Measurements from ENCODE around the gene FABP1. TPM values are rescaled to one million over a fixed set of nuclear protein-coding genes. Genes with fewer than 3 reads are reported as not detected.
A peak's percentile ranks its signal among the peaks of the same experiment; 100 is the strongest.

FABP1 gene
- total RNA-seq, 1 experiment from 2014 or later = not detected

GRCh38 chr2:88161446-88162244, 33.8 kb upstream of the FABP1 start:
- ChIA-PET CTCF (interaction anchor here (1.7 to 3.2 kb wide), 2 partner anchors 101 kb away, joined by 5 to 37 read pairs; no protein-coding TSS in a partner anchor), POLR2A (ENCODE audit: low non-redundant PET) (no interaction called here)
- H3K27me3 ChIP-seq (replicated peaks; ENCODE audit: insufficient read depth, low read depth, low read length, poor library complexity) = no peaks in the 10 kb centered on the region
- H3K4me3 ChIP-seq (ENCODE audit: low read depth, low read length, poor library complexity, severe bottlenecking) = no peak overlapping the region
- no peaks in the 10 kb centered on the region for H3K4me1 ChIP-seq (ENCODE audit: insufficient read depth, low read length, poor library complexity, severe bottlenecking)
- H3K9me3 ChIP-seq (ENCODE audit: low read depth, low read length, poor library complexity, severe bottlenecking) = no peaks in the 10 kb centered on the region
- TF ChIP-seq CTCF (conservative IDR thresholded peaks at IDR 0.05; ENCODE audit: low read depth, low read length) (no peak), EZH2 (IDR thresholded peaks at IDR 0.05; ENCODE audit: borderline replicate concordance, low read depth, low read length, poor library complexity, severe bottlenecking) (no peak)
- no peaks in the 10 kb centered on the region for H3K36me3 ChIP-seq (ENCODE audit: insufficient read depth, low read length, poor library complexity, severe bottlenecking)
- intact Hi-C loops (cut with micrococcal nuclease; ENCODE audit: unreplicated experiment) = loop anchor here (2.0 kb wide), 1 partner anchor 101 kb away; no protein-coding TSS in a partner anchor
- no peak overlapping the region for H3K27ac ChIP-seq (ENCODE audit: low read depth, low read length, poor library complexity, severe bottlenecking)
- no TSS peak for BruUV-seq (replicated peaks)
- DNase-seq (ENCODE audit: low spot score) = no peak

GRCh38 chr2:88160517-88160916, 32.7 kb upstream of the FABP1 start:
- CTCF ChIA-PET = interaction anchor here (3.2 kb wide), 1 partner anchor 100 kb away, joined by 37 read pairs; no protein-coding TSS in a partner anchor
- intact Hi-C loops (cut with micrococcal nuclease; ENCODE audit: unreplicated experiment) = loop anchor here (2.0 kb wide), 1 partner anchor 100 kb away; no protein-coding TSS in a partner anchor
- Histone ChIP-seq H3K27ac (ENCODE audit: low read depth, low read length, poor library complexity, severe bottlenecking) (no peak overlapping the region), H3K27me3 (replicated peaks; ENCODE audit: insufficient read depth, low read depth, low read length, poor library complexity) (no peaks in the 10 kb centered on the region), H3K4me3 (ENCODE audit: low read depth, low read length, poor library complexity, severe bottlenecking) (no peak overlapping the region), H3K9me3 (ENCODE audit: low read depth, low read length, poor library complexity, severe bottlenecking) (no peaks in the 10 kb centered on the region), H3K4me1 (ENCODE audit: insufficient read depth, low read length, poor library complexity, severe bottlenecking) (no peaks in the 10 kb centered on the region), H3K36me3 (ENCODE audit: insufficient read depth, low read length, poor library complexity, severe bottlenecking) (no peaks in the 10 kb centered on the region)
- BruUV-seq (replicated peaks) = no TSS peak
- POLR2A ChIA-PET (ENCODE audit: low non-redundant PET) = no interaction called here
- DNase-seq (ENCODE audit: low spot score) = no peak
- TF ChIP-seq EZH2 (IDR thresholded peaks at IDR 0.05; ENCODE audit: borderline replicate concordance, low read depth, low read length, poor library complexity, severe bottlenecking) (no peak), CTCF (conservative IDR thresholded peaks at IDR 0.05; ENCODE audit: low read depth, low read length) (no peak)

GRCh38 chr2:88159955-88160415, 32.1 kb upstream of the FABP1 start:
- Histone ChIP-seq H3K27me3 (replicated peaks; ENCODE audit: insufficient read depth, low read depth, low read length, poor library complexity) (no peaks in the 10 kb centered on the region), H3K9me3 (ENCODE audit: low read depth, low read length, poor library complexity, severe bottlenecking) (no peaks in the 10 kb centered on the region), H3K4me3 (ENCODE audit: low read depth, low read length, poor library complexity, severe bottlenecking) (no peak overlapping the region), H3K27ac (ENCODE audit: low read depth, low read length, poor library complexity, severe bottlenecking) (no peak overlapping the region), H3K4me1 (ENCODE audit: insufficient read depth, low read length, poor library complexity, severe bottlenecking) (no peaks in the 10 kb centered on the region), H3K36me3 (ENCODE audit: insufficient read depth, low read length, poor library complexity, severe bottlenecking) (no peaks in the 10 kb centered on the region)
- ChIA-PET CTCF (interaction anchor here (3.2 kb wide), 1 partner anchor 100 kb away, joined by 37 read pairs; no protein-coding TSS in a partner anchor), POLR2A (ENCODE audit: low non-redundant PET) (no interaction called here)
- DNase-seq (ENCODE audit: low spot score) = peak; percentile 77
- intact Hi-C loops (cut with micrococcal nuclease; ENCODE audit: unreplicated experiment) = loop anchor here (2.0 kb wide), 1 partner anchor 99 kb away; no protein-coding TSS in a partner anchor
- TF ChIP-seq CTCF (conservative IDR thresholded peaks at IDR 0.05; ENCODE audit: low read depth, low read length) (peak; percentile 88), EZH2 (IDR thresholded peaks at IDR 0.05; ENCODE audit: borderline replicate concordance, low read depth, low read length, poor library complexity, severe bottlenecking) (no peak)
- BruUV-seq (replicated peaks) = no TSS peak
